OCI-M2 (cell line): ENCODE results near the gene RBMS3.

Source experiments
- DNase-seq: peaks from one replicate; lab custom pipeline; 2025; ENCODE audit not compliant: unreplicated experiment; lab: John Stamatoyannopoulos, UW

The RBMS3 gene

DNA sequence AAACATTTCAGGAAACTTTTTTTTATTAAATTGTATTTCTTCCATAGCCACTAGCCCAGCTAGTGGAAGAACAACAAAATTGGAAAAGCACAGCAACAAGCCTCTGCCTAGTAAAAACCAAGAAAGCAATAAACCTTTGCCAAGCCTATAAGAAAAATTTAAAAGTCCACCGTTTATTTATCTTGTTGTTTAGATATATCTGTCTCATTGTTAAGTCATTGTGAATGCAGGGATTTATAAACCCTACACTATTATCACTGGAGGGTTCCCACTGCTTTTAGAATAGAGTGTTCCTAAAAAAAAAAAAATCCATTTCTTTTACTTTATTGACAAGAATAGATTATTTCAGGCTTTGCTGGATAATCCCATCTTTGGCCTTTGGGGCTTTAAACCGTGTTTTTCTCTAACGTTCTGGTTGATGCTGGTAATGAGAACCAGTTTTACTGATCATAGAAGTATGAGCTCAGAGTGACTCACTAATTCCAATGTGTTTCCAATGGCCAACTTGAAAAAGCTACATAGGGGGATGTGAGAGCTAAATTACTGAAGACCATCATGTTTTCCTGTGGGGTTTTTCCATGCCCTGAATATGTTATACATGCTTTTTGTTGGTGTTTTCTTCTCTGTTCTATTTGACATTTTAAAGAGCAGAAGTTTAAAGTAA lies 634.1 kb downstream of the RBMS3 start:
- DNase-seq, result no peak

GRCh38 chr3:29919571-29919970 lies 638.7 kb downstream of the RBMS3 start:
- no peak for DNase-seq

GRCh38 chr3:29922992-29923746 lies 642.3 kb downstream of the RBMS3 start:
- DNase-seq, result no peak

DNA sequence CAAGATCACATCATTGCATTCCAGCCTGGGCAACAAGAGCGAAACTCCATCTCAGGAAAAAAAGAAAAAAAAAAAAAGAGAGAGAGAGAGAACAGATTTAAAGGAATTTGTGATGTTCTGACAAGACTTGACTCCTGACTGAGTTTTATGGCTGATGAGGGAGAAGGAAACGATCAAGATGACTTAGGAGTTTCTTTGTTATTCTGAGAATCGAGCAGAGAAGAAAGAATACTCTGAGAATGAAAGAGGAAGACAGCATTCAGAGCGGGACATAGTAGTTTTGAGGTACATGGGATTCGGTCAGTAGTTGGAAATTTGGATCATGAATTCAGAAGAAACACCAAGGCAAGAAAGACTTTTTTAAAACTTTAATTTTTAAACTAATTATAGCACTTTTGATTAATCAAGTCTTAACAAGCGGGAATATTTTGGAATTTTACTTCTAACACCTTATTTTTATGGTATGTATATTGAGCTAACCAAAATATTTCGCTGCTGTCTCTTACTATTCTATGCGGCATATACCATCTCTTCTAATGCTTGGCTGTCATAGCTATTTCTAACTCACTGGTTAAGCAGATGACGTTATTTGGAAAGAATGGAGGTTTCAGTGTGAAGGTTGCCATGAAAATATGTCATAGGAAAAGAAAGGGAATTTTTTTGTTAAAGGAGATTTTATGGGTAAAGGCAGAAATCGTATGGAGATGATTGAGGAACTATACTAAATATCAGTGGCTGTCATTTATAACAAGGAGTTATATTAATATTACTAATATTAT lies 644.1 kb downstream of the RBMS3 start:
- no peak for DNase-seq

DNA sequence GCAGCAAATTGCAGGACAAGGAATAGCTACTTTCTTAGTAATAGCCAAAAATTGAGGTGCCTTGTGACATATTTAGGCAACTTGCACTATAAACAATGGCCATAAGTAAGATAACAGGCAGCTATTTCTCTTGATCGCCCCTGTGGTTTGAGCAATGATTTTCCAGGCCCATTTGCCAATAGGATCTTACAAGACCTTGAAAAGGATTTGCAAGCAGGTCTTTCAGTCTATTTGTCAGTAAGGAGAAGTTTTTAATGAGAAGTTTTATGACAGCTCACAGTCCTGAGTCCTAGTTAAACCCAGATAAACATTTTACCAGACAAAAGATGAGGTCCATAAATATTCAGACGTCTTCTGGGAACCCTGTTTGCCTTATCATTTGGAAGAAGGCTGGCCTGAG lies 645.5 kb downstream of the RBMS3 start:
- DNase-seq, result no peak

- DNase-seq, result no peak
These were observed 651.9 kb downstream of the RBMS3 start for GRCh38 chr3:29932696-29933325.

GRCh38 chr3:29933802-29934490 lies 653.1 kb downstream of the RBMS3 start:
- no peak for DNase-seq

- DNase-seq, result no peak
These were observed 653.9 kb downstream of the RBMS3 start for GRCh38 chr3:29934751-29935150.

- DNase-seq, result no peak
These were observed 655.2 kb downstream of the RBMS3 start for GRCh38 chr3:29936054-29936453.

- no peak for DNase-seq
These were observed 655.9 kb downstream of the RBMS3 start for GRCh38 chr3:29936766-29937165.

GRCh38 chr3:29937185-29937584 lies 656.3 kb downstream of the RBMS3 start:
- DNase-seq, result no peak

DNA sequence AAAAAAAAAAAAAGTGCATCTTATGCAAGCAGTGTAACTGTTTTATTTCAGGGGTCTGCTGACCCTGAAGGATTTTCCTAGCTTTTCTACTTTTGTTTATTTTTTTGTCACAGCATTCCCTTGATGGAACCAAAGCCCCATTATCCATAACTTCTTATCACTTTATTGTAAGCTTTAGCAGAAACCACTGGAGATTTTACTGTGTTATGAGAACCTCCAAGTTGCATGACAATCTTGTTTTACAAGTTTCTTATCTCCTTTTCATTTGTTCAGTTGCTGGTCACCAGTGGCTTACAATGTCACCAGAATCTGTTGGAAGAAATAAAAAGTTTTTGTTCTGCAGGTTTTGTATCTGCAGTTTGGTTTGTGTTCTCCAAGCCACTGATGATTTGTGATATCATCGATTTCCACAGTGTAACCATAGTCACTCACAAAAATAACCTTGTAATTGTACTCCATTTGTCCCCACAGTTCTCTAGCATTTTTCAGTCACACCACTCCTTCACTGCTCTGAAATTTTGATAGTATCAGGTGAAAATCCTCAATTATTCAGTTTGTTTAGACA lies 660.0 kb downstream of the RBMS3 start:
- DNase-seq, result no peak

DNA sequence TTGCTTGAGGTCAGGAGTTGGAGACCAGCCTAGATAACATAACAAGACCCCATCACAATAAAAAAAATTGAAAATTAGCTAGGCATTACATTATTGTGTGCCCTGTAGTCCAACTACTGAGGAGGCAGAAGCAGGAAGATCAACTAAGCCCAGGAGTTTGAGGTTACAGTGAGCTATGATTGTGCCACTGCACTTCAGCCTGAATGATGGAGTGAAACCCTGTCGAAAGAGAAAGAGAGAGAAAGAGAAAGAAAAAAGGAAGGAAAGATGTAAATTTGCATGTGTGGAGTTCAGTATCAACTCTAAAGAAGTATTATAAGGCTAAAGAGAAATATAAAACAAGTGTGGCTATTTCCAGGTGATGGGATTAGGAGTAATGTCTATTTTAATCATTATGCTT lies 661.4 kb downstream of the RBMS3 start:
- DNase-seq, result no peak

DNA sequence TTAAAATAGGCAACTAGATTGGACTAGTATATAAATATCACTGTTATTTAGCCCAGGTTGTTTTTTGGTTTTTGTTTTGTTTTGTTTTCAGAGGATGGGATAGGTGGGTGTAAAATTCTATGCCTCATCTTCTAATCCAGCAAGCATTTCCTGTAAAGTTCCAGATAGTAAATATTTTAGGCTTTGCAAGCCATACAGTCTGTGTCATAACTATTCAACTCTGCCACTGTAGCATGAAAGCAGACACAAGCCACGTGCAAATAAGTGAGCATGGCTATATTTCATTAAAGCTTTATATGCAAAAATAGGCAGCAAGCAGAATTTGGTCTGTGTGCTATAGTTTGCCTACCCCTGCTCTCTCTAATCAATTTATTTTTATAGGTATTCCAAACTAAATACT lies 668.3 kb downstream of the RBMS3 start:
- no peak for DNase-seq

DNA sequence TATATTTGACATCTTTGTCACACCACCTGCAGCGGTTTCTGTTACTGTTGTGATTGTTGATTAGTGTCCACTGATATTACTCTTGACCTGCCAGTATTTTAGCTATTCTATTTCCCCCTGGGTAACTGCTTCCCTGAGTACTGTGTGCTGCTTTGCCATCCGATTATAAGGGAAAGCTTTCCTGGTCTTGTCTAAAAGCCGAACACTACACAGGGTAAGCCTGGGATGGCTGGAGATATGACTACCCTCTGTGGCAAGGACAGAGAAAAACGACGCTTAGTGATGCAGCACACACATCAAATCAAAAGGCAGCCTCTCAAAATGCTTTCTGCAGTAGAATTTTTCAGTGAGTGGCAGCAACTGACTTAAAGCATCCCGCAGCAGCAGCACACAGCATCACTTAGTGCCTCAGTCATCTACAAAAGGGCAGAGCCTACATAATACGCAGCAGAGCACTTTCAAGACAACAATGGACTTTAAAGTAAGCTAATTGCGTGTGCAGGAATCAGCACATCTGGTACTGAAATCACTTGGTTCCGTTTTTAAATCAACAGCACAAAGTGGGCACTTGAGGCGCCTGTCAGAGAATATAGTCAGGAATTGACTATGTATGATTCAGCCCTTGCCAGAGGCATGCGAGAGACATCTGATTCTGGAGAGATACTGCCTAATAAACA lies 669.2 kb downstream of the RBMS3 start:
- DNase-seq, result no peak

DNA sequence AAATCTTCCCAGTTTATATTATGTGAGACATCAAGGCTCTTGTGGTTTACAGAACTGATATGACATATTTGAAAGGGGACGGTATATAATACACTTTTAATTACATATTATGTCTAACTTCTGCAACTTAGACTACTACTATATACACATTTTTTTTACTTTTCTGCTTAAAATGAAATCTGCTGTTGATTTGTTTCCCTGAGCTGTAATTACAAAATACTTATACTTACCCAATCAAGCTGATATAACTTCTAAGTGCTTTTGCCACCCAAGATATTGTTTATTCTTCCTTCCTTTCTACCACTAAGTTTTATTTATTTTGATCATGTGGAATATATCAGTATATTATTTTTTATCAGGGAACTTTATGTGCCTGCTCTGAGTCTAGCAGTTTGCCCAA lies 671.6 kb downstream of the RBMS3 start:
- no peak for DNase-seq

GRCh38 chr3:29955413-29955812 lies 674.5 kb downstream of the RBMS3 start:
- no peak for DNase-seq

GRCh38 chr3:29958816-29959215 lies 677.9 kb downstream of the RBMS3 start:
- no peak for DNase-seq

DNA sequence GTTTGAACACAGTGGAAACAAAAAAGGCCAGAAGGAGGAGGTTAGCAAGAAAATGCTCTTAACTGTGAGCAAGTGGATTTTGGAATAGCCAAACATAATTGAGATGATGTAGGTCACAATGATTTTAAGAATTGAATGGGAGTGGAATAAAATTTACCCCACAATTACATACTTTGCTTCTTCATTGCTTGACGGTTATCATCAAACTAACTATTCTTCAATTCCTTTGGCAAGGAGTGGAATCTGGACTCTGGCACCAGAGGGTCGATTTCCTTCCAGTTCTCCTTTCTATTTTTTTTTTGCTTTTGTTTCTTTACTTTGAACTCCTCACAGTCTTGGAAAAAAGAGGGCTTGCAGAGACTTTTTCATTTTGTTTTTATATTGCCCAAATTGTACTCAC lies 691.0 kb downstream of the RBMS3 start:
- DNase-seq, result no peak
